ENCODE measurements around the gene RAPGEF6.

DNA sequence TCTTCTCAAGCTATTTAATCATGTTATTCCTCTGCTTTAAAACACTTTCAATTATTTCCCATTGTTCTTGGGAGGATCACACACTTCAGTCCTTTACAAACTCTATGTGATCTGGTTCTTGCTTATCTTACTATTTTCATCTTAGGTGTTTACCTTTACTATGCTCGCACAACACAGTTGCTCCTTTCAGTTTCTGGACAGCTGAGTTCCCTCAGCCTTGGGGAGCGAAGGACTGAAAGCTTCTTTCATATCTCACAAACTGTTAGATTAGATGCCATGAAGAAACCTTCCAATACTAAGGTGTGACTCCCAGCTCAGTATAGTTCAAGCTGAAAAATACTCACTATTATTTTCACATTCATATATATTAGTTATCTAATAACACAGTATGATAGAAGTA is 253.3 kb downstream of the RAPGEF6 start:
- TF ChIP-seq, protein P1, sequence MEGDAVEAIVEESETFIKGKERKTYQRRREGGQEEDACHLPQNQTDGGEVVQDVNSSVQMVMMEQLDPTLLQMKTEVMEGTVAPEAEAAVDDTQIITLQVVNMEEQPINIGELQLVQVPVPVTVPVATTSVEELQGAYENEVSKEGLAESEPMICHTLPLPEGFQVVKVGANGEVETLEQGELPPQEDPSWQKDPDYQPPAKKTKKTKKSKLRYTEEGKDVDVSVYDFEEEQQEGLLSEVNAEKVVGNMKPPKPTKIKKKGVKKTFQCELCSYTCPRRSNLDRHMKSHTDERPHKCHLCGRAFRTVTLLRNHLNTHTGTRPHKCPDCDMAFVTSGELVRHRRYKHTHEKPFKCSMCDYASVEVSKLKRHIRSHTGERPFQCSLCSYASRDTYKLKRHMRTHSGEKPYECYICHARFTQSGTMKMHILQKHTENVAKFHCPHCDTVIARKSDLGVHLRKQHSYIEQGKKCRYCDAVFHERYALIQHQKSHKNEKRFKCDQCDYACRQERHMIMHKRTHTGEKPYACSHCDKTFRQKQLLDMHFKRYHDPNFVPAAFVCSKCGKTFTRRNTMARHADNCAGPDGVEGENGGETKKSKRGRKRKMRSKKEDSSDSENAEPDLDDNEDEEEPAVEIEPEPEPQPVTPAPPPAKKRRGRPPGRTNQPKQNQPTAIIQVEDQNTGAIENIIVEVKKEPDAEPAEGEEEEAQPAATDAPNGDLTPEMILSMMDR (IDR thresholded peaks at IDR 0.05), result no peak
- TF ChIP-seq ZFX (IDR thresholded peaks at IDR 0.05; ENCODE audit: borderline replicate concordance), result no peak
